ENCODE data around the gene RPL10. TPM values are rescaled to one million over a fixed set of nuclear protein-coding genes. Genes with fewer than 3 reads are reported as not detected.
A peak's percentile ranks its signal among the peaks of the same experiment; 100 is the strongest.

RPL10 gene
- total RNA-seq, 1 donor from 2014 or later = 2,095 TPM

- no peak for ATAC-seq
- DNase-seq (ENCODE audit: low spot score) = no peak
- intact Hi-C loops (cut with DNase I) = no loop called here
Observed at GRCh38 chrX:154359362-154360154, 38.6 kb upstream of the RPL10 start.

GRCh38 chrX:154360155-154360713 lies 37.9 kb upstream of the RPL10 start:
- DNase-seq (ENCODE audit: low spot score) (no peak), ATAC-seq (no peak)
- intact Hi-C loops (cut with DNase I) = no loop called here

- no peak for ATAC-seq
- intact Hi-C loops (cut with DNase I) = no loop called here
Observed at GRCh38 chrX:154362085-154362742, 36.0 kb upstream of the RPL10 start.

GRCh38 chrX:154363706-154364439 lies 34.3 kb upstream of the RPL10 start:
- DNase-seq (ENCODE audit: low spot score) = no peak
- ATAC-seq = no peak
- intact Hi-C loops (cut with DNase I) = no loop called here

More at GRCh38 chrX:154362085-154362742, 36.0 kb upstream of the RPL10 start:
- no peak for DNase-seq (ENCODE audit: low spot score)

GRCh38 chrX:154365052-154365600 lies 33.1 kb upstream of the RPL10 start:
- intact Hi-C loops (cut with DNase I) = no loop called here
- DNase-seq (ENCODE audit: low spot score) = no peak
- ATAC-seq = no peak

- ATAC-seq (no peak), DNase-seq (ENCODE audit: low spot score) (no peak)
- intact Hi-C loops (cut with DNase I) = no loop called here
Observed at GRCh38 chrX:154365997-154366665, 32.0 kb upstream of the RPL10 start.

GRCh38 chrX:154366666-154367055 lies 31.5 kb upstream of the RPL10 start:
- intact Hi-C loops (cut with DNase I) = no loop called here
- no peak for DNase-seq (ENCODE audit: low spot score)
- no peak for ATAC-seq

GRCh38 chrX:154367474-154368308 lies 30.5 kb upstream of the RPL10 start:
- intact Hi-C loops (cut with DNase I) = no loop called here
- no peak for DNase-seq (ENCODE audit: low spot score)
- ATAC-seq = no peak

GRCh38 chrX:154368630-154369448 lies 29.3 kb upstream of the RPL10 start:
- DNase-seq (ENCODE audit: low spot score) (peak; percentile 82), ATAC-seq (peak; percentile 61)
- intact Hi-C loops (cut with DNase I) = no loop called here

GRCh38 chrX:154369449-154370299 lies 28.5 kb upstream of the RPL10 start:
- intact Hi-C loops (cut with DNase I) = no loop called here
- ATAC-seq (peak; percentile 83), DNase-seq (ENCODE audit: low spot score) (peak; percentile 88)

GRCh38 chrX:154370300-154371016 lies 27.7 kb upstream of the RPL10 start:
- DNase-seq (ENCODE audit: low spot score) (no peak), ATAC-seq (no peak)
- intact Hi-C loops (cut with DNase I) = no loop called here

- peak; percentile 96 for DNase-seq (ENCODE audit: low spot score)
- ATAC-seq = peak; percentile 76
- intact Hi-C loops (cut with DNase I) = no loop called here
Observed at GRCh38 chrX:154371017-154371788, 27.0 kb upstream of the RPL10 start.

GRCh38 chrX:154371789-154372300 lies 26.3 kb upstream of the RPL10 start:
- ATAC-seq (no peak), DNase-seq (ENCODE audit: low spot score) (no peak)
- intact Hi-C loops (cut with DNase I) = no loop called here

GRCh38 chrX:154372612-154373022 lies 25.6 kb upstream of the RPL10 start:
- intact Hi-C loops (cut with DNase I) = no loop called here
- no peak for DNase-seq (ENCODE audit: low spot score)
- no peak for ATAC-seq
